Endodermal cell (in vitro differentiated cells): Measurements from ENCODE around the gene RAPGEFL1. TPM values are rescaled to one million over a fixed set of nuclear protein-coding genes. Genes with fewer than 3 reads are reported as not detected.

ENCODE experiments used
- DNase-seq: peaks from one replicate; pipeline ENCODE4 v3.0.0-alpha.2; 2017
- H3K27ac ChIP-seq: 2 replicates; pipeline ENCODE4 v1.5.1; 2013; ENCODE audit warnings: mild to moderate bottlenecking, low read depth, low read length, moderate library complexity
- H3K27me3 ChIP-seq: 2 replicates; pipeline ENCODE4 v1.6.1; 2013; ENCODE audit warnings: mild to moderate bottlenecking, low read length, moderate library complexity; ENCODE audit not compliant: insufficient read depth, control insufficient read depth, poor library complexity, severe bottlenecking
- H3K36me3 ChIP-seq: 2 replicates; pipeline ENCODE4 v1.7.0; 2013; ENCODE audit warnings: mild to moderate bottlenecking, low read length, moderate library complexity; ENCODE audit not compliant: control insufficient read depth, insufficient read depth
- H3K4me1 ChIP-seq: one replicate; pipeline ENCODE4 v1.7.0; 2013; ENCODE audit warnings: low read length; ENCODE audit not compliant: control insufficient read depth, insufficient read depth
- H3K4me3 ChIP-seq: 2 replicates; pipeline ENCODE4 v1.5.1; 2013; ENCODE audit warnings: mild to moderate bottlenecking, low read length, moderate library complexity
- H3K9ac ChIP-seq: 2 replicates; pipeline ENCODE4 v1.6.1; 2013; ENCODE audit warnings: mild to moderate bottlenecking, low read length, moderate library complexity; ENCODE audit not compliant: poor library complexity, severe bottlenecking; ENCODE audit errors: extremely low read depth
- H3K9me3 ChIP-seq: 2 replicates; pipeline ENCODE4 v1.6.1; 2013; ENCODE audit warnings: mild to moderate bottlenecking, low read length, moderate library complexity; ENCODE audit not compliant: control insufficient read depth
- H3K27ac Mint-ChIP-seq: 2 replicates; pipeline ENCODE4 v1.8.0; 2020; ENCODE audit warnings: mixed read lengths
- H3K27me3 Mint-ChIP-seq: 2 replicates; pipeline ENCODE4 v1.8.0; 2021; ENCODE audit warnings: mild to moderate bottlenecking, mixed read lengths; ENCODE audit not compliant: insufficient read depth
- H3K36me3 Mint-ChIP-seq: 2 replicates; pipeline ENCODE4 v1.8.0; 2020; ENCODE audit warnings: low read depth, mixed read lengths
- H3K4me1 Mint-ChIP-seq: 2 replicates; pipeline ENCODE4 v1.8.0; 2020; ENCODE audit warnings: mixed read lengths
- H3K4me3 Mint-ChIP-seq: 2 replicates; pipeline ENCODE4 v1.8.0; 2020; ENCODE audit warnings: mild to moderate bottlenecking, moderate library complexity, mixed read lengths
- H3K9me3 Mint-ChIP-seq: 2 replicates; pipeline ENCODE4 v1.8.0; 2020; ENCODE audit warnings: mild to moderate bottlenecking, mixed read lengths
- WGBS, 2 experiments: methylation state at CpG; one replicate each; pipeline versions ENCODE4 v1.1.5 to v1.1.7; 2013; ENCODE audit warnings: missing lambda C conversion rate in 2 of 2, mixed read lengths in 1 of 2; ENCODE audit not compliant: insufficient coverage in 1 of 2, insufficient read length in 1 of 2; 5-methylcytosine and 5-hydroxymethylcytosine counted together
- total RNA-seq, 2 donors: library from RNA; stranded (reverse); fragmentation: NEBNext Ultra II Directional in 1 of 2; extraction: Animal tissue kit (Norgen Biotek cat#: 25700) in 1 of 2; gene quantifications; 2 replicates in 1 of 2; 3 replicates in 1 of 2; pipeline ENCODE4 v1.2.1, GENCODE V29; 2021
- TF ChIP-seq, protein P1 (sequence below): fragments of 200-600 bp; sonication (generic); conservative IDR thresholded peaks from 2 replicates; pipeline ENCODE4 v1.5.0; 2021; ENCODE audit warnings: antibody characterized with exemption, mild to moderate bottlenecking

The RAPGEFL1 gene
- total RNA-seq, 2 donors from 2014 or later: 15.6 to 20.8 TPM

DNA sequence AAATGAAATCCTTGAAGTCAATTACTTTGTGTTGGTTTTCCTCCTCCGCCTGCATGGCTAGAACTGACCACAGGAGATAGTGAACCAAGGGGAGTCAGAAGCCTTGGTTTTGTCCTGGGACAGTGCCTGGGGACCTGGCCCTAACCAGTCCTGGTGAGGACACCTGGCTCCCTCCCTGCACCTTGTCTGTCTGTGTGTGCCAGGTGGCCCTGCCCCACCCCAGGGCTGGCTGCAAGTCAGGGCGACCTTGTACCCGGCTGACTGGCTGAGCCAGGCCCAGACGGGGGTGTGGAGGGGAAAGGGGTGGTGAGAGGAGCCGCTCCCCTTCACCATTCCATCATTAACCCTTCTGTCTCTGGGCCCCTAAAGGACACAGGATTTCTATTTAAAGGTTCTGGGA, 3.4 kb downstream of the RAPGEFL1 start:
- Histone ChIP-seq H3K9me3 (no peaks in the 10 kb centered on the region), H3K36me3 (peaks cover 10% of the 10 kb centered on the region), H3K9ac (no peak overlapping the region), H3K4me1 (peaks cover 5% of the 10 kb centered on the region), H3K27ac (no peak overlapping the region), H3K4me3 (no peak overlapping the region), H3K27me3 (no peaks in the 10 kb centered on the region)
- Mint-ChIP-seq H3K27ac (peak overlapping the region; percentile 49), H3K9me3 (no peaks in the 10 kb centered on the region), H3K4me1 (peaks cover 3% of the 10 kb centered on the region), H3K27me3 (no peaks in the 10 kb centered on the region), H3K4me3 (no peak overlapping the region), H3K36me3 (peaks cover 11% of the 10 kb centered on the region)
- TF ChIP-seq, protein P1, sequence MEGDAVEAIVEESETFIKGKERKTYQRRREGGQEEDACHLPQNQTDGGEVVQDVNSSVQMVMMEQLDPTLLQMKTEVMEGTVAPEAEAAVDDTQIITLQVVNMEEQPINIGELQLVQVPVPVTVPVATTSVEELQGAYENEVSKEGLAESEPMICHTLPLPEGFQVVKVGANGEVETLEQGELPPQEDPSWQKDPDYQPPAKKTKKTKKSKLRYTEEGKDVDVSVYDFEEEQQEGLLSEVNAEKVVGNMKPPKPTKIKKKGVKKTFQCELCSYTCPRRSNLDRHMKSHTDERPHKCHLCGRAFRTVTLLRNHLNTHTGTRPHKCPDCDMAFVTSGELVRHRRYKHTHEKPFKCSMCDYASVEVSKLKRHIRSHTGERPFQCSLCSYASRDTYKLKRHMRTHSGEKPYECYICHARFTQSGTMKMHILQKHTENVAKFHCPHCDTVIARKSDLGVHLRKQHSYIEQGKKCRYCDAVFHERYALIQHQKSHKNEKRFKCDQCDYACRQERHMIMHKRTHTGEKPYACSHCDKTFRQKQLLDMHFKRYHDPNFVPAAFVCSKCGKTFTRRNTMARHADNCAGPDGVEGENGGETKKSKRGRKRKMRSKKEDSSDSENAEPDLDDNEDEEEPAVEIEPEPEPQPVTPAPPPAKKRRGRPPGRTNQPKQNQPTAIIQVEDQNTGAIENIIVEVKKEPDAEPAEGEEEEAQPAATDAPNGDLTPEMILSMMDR: no peak
- no peak for DNase-seq
- 87% methylated on average over 1 of the region's 5 CpGs; no CpG with 5 or more reads in 1 of the 2 experiments for WGBS, 2 experiments

DNA sequence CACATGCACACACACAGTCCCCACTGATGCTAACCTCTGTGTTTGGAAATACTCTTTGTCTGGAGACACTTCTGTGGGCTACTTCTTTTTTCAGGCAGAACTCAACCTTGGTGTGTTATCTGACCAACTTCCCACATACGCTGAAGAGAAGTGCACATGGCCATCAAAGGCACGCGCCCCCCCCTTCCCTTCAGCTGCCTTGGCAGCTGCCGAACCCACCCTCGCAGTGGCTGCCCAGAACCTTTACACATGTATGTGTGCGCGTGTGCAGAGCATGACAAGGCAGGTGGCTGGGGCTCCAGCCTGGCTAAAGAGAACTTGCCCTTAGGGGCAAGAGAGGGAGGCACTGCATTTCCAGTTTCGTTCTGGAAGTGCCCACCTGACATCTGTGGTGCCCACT, 3.9 kb downstream of the RAPGEFL1 start:
- no peak overlapping the region for H3K4me3 Mint-ChIP-seq

DNA sequence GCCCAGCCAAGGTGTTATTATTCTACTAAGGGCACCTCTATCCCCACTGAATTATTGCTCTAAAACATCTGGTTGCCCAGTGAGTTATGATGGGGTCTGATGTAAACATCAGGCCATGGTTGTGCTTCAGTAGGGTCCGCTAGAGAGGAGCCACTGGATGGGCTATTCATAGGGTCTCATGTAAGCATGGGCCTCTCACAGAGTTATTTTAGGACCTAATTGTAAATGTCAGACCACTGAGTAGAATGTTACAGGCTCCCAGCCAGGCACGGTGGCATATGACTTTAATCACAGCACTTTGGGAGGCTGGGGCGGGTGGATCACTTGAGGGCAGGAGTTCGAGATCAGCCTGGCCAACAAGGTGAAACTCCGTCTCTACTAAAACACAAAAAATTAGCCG, 5.3 kb downstream of the RAPGEFL1 start:
- no peak overlapping the region for H3K27ac Mint-ChIP-seq
- TF ChIP-seq, protein P1: no peak
- H3K4me3 Mint-ChIP-seq: no peak overlapping the region
- Histone ChIP-seq H3K4me3 (no peak overlapping the region), H3K9ac (no peak overlapping the region), H3K27ac (no peak overlapping the region), H3K9me3 (no peaks in the 10 kb centered on the region), H3K36me3 (no peaks in the 10 kb centered on the region), H3K27me3 (no peaks in the 10 kb centered on the region), H3K4me1 (peaks cover 5% of the 10 kb centered on the region)
- DNase-seq: no peak
- H3K4me1 Mint-ChIP-seq: peaks cover 3% of the 10 kb centered on the region
- no peaks in the 10 kb centered on the region for H3K9me3 Mint-ChIP-seq
- 90 to 98% methylated on average over 6 of the region's 6 CpGs for WGBS, 2 experiments
- H3K36me3 Mint-ChIP-seq: peaks cover 4% of the 10 kb centered on the region
- H3K27me3 Mint-ChIP-seq: no peaks in the 10 kb centered on the region

More for the DNA sequence above, 3.9 kb downstream of the RAPGEFL1 start:
- peaks cover 5% of the 10 kb centered on the region for H3K4me1 ChIP-seq
- Mint-ChIP-seq H3K27ac (no peak overlapping the region), H3K4me1 (peaks cover 3% of the 10 kb centered on the region), H3K9me3 (no peaks in the 10 kb centered on the region), H3K36me3 (peaks cover 6% of the 10 kb centered on the region), H3K27me3 (no peaks in the 10 kb centered on the region)
- peaks cover 9% of the 10 kb centered on the region for H3K36me3 ChIP-seq
- 90 to 100% methylated on average over 3 to 8 of the region's 8 CpGs for WGBS, 2 experiments
- TF ChIP-seq, protein P1: no peak
- no peak for DNase-seq
- H3K4me3 ChIP-seq: no peak overlapping the region
- no peaks in the 10 kb centered on the region for H3K27me3 ChIP-seq
- H3K9ac ChIP-seq: no peak overlapping the region
- H3K9me3 ChIP-seq: no peaks in the 10 kb centered on the region
- H3K27ac ChIP-seq: no peak overlapping the region
